ENCODE results near the gene ARHGDIA. TPM values are rescaled to one million over a fixed set of nuclear protein-coding genes. Genes with fewer than 3 reads are reported as not detected.

The ARHGDIA gene
- total and polyA plus RNA-seq, 2 of the 8 experiments (the other 6 are each of a cell fraction or from before 2014, with no cell fraction given) = 62.4 to 217 TPM

GRCh38 chr17:81878294-81878693 lies 7.2 kb upstream of the ARHGDIA start:
- no peak for DNase-seq (ENCODE audit: low read depth in 1 of 2, low spot score in 2 of 2)
- no peak overlapping the region for H4K5ac ChIP-seq (ENCODE audit: insufficient read length, low read depth, low read length)

More at GRCh38 chr17:81878294-81878693, 7.2 kb upstream of the ARHGDIA start:
- POLR2A ChIA-PET (ENCODE audit: partially characterized antibody) = interaction anchor here (0.7 to 10.5 kb wide), 4 partner anchors 10 to 857 kb away, joined by 3 to 151 read pairs (median 12); partner anchors contain the start of genes ALYREF, ANAPC11, ARL16 and HGS
- Histone ChIP-seq H3K23me2 (ENCODE audit: low read depth, low read length) (no peaks in the 10 kb centered on the region), H3K27me3 (replicated peaks in 1 of 4; ENCODE audit: control insufficient read depth in 3 of 4, extremely low read depth in 1 of 4, insufficient read depth in 3 of 4, low read length in 3 of 4) (no peaks in the 10 kb centered on the region), H3K4me3 (ENCODE audit: extremely low read depth in 1 of 4, insufficient read depth in 2 of 4, low read depth in 3 of 4, low read length in 4 of 4) (no peak overlapping the region), H3K23ac (ENCODE audit: insufficient read length) (no peak overlapping the region), H3K18ac (ENCODE audit: extremely low read depth, low read length) (no peak overlapping the region), H3K4me2 (ENCODE audit: insufficient read depth in 1 of 2, low read depth in 2 of 2, low read length in 2 of 2) (no peak overlapping the region), H4K91ac (replicated peaks; ENCODE audit: insufficient read length, low read length) (no peak overlapping the region), H2AK5ac (ENCODE audit: low read depth, low read length) (no peak overlapping the region), H3K56ac (replicated peaks; ENCODE audit: insufficient read length, low read depth, low read length) (no peak overlapping the region), H3K79me1 (ENCODE audit: low read depth, low read length) (no peaks in the 10 kb centered on the region), H3K27ac (ENCODE audit: low read depth, low read length) (no peak overlapping the region), H3K9me3 (ENCODE audit: insufficient read depth in 2 of 2, low read depth in 1 of 2, low read length in 1 of 2) (no peaks in the 10 kb centered on the region), H4K20me1 (replicated peaks in 1 of 2; ENCODE audit: control insufficient read depth in 1 of 2, insufficient read depth in 2 of 2, low read length in 2 of 2) (no peaks in the 10 kb centered on the region), H2BK20ac (ENCODE audit: low read length) (no peak overlapping the region), H2BK120ac (replicated peaks; ENCODE audit: low read depth, low read length) (no peak overlapping the region), H4K8ac (ENCODE audit: extremely low read depth, insufficient read depth, low read length) (no peak overlapping the region), H3K4me1 (replicated peaks in 1 of 4; ENCODE audit: control insufficient read depth in 3 of 4, insufficient read depth in 4 of 4, low read length in 3 of 4) (no peaks in the 10 kb centered on the region), H3K9ac (replicated peaks in 1 of 4; ENCODE audit: extremely low read depth in 1 of 4, low read depth in 3 of 4, low read length in 3 of 4) (no peak overlapping the region), H3K36me3 (ENCODE audit: control insufficient read depth in 2 of 4, insufficient read depth in 4 of 4, low read length in 3 of 4) (peaks cover 4 to 19% (median 6%) of the 10 kb centered on the region in 4 experiments; a peak in 6 of 8 replicates), H2BK15ac (ENCODE audit: low read length) (no peak overlapping the region), H2BK5ac (ENCODE audit: low read depth, low read length) (no peak overlapping the region), H3K4ac (replicated peaks; ENCODE audit: insufficient read length, low read depth, low read length) (no peak overlapping the region), H3K79me2 (ENCODE audit: control insufficient read depth in 1 of 2, insufficient read depth in 2 of 2, low read length in 2 of 2) (no peaks in the 10 kb centered on the region), H2BK12ac (ENCODE audit: low read depth, low read length) (no peak overlapping the region), H2AFZ (ENCODE audit: low read length) (no peak overlapping the region), H3K14ac (ENCODE audit: insufficient read length) (no peak overlapping the region)
- CTCF ChIA-PET (ENCODE audit: partially characterized antibody) = interaction anchor here (0.6 kb wide), 1 partner anchor 70 kb away, joined by 3 read pairs; no protein-coding TSS in a partner anchor
- TF ChIP-seq NRF1 (IDR thresholded peaks at IDR 0.05; ENCODE audit: low read depth, low read length) = no peak
- no peak for TF ChIP-seq BACH1 (IDR thresholded peaks at IDR 0.05; ENCODE audit: low read length)
- TF ChIP-seq TAF7 (optimal IDR thresholded peaks at IDR 0.05; ENCODE audit: borderline replicate concordance, low read depth, low read length) = no peak
- no peak for TF ChIP-seq KDM5A (IDR thresholded peaks at IDR 0.05; ENCODE audit: low read length)
- no peak for TF ChIP-seq HDAC2 (IDR thresholded peaks at IDR 0.05; ENCODE audit: borderline replicate concordance in 1 of 2, low read depth in 2 of 2, low read length in 2 of 2)
- TF ChIP-seq YY1 (IDR thresholded peaks at IDR 0.05; ENCODE audit: low read depth, low read length) = no peak
- TF ChIP-seq TBP (IDR thresholded peaks at IDR 0.05; ENCODE audit: low read depth, low read length) = no peak
- TF ChIP-seq TAF1 (IDR thresholded peaks at IDR 0.05; ENCODE audit: low read depth, low read length) = no peak
- TF ChIP-seq SP4 (IDR thresholded peaks at IDR 0.05; ENCODE audit: low read length) = no peak
- no peak for TF ChIP-seq GTF2F1 (IDR thresholded peaks at IDR 0.05; ENCODE audit: borderline replicate concordance, low read depth, low read length)
- TF ChIP-seq ATF3 (IDR thresholded peaks at IDR 0.05; ENCODE audit: insufficient read depth, low read depth, low read length) = no peak
- FAIRE-seq = no peak
- 94% methylated on average over 3 of the region's 3 CpGs; no CpG with 5 or more reads in 1 of the 2 experiments for WGBS, 2 experiments (ENCODE audit: extremely low coverage in 1 of 2, insufficient coverage in 1 of 2, insufficient read length in 1 of 2, insufficient replicate concordance in 2 of 2, low coverage in 1 of 2, low lambda C conversion rate in 2 of 2, missing lambda C conversion rate in 1 of 2)
